Testis (tissue), 2 donors: ENCODE data around the gene SLC6A9.

Source experiments
- CTCF ChIP-seq, 3 experiments: fragments of 450-650 bp in 2 of 3; fragments of 200-600 bp in 1 of 3; sonication (generic) in 1 of 3; IDR thresholded peaks; one replicate each; pipeline ENCODE4 v1.5.1; 2016 to 2019; ENCODE audit warnings: antibody characterized with exemption in 3 of 3, mild to moderate bottlenecking in 2 of 3, moderate library complexity in 1 of 3
- POLR2A ChIP-seq: fragments of 450-650 bp; IDR thresholded peaks from one replicate; pipeline ENCODE4 v1.6.1; 2017; ENCODE audit warnings: antibody characterized with exemption, mild to moderate bottlenecking, moderate library complexity

- no peak for TF ChIP-seq CTCF (IDR thresholded peaks at IDR 0.05)
- no peak for TF ChIP-seq POLR2A
Observed at GRCh38 chr1:43968348-43968948, 62.8 kb downstream of the SLC6A9 start.
